AG04449 (cell line): ENCODE measurements around the gene ADAT3.

Experiments
- CTCF ChIA-PET: fragments of 350-600 bp; formaldehyde crosslinking; extraction: SDS; loops from one replicate; lab custom pipeline; 2021; ENCODE audit warnings: antibody characterized with exemption; lab: Yijun Ruan, JAX
- POLR2A ChIA-PET: fragments of 400-600, 350-600 bp; formaldehyde crosslinking; extraction: SDS; loops from one replicate; lab custom pipeline; 2020; ENCODE audit warnings: antibody characterized with exemption, inconsistent platforms; lab: Yijun Ruan, JAX
- DNase-seq: peaks from one replicate; pipeline ENCODE4 v3.0.0-alpha.2; 2010; ENCODE audit warnings: low read depth, low spot score
- H3K4me3 ChIP-seq: 2 replicates; pipeline ENCODE4 v1.5.1; 2011; ENCODE audit warnings: low read depth, mild to moderate bottlenecking, control low read depth, low read length
- CTCF ChIP-seq: IDR thresholded peaks from one replicate; pipeline ENCODE4 v1.5.1; 2011; ENCODE audit warnings: mild to moderate bottlenecking, moderate library complexity, low read length, control low read depth, inconsistent platforms; ENCODE audit not compliant: insufficient read depth; ENCODE audit errors: missing control alignments

Gene ADAT3

DNA sequence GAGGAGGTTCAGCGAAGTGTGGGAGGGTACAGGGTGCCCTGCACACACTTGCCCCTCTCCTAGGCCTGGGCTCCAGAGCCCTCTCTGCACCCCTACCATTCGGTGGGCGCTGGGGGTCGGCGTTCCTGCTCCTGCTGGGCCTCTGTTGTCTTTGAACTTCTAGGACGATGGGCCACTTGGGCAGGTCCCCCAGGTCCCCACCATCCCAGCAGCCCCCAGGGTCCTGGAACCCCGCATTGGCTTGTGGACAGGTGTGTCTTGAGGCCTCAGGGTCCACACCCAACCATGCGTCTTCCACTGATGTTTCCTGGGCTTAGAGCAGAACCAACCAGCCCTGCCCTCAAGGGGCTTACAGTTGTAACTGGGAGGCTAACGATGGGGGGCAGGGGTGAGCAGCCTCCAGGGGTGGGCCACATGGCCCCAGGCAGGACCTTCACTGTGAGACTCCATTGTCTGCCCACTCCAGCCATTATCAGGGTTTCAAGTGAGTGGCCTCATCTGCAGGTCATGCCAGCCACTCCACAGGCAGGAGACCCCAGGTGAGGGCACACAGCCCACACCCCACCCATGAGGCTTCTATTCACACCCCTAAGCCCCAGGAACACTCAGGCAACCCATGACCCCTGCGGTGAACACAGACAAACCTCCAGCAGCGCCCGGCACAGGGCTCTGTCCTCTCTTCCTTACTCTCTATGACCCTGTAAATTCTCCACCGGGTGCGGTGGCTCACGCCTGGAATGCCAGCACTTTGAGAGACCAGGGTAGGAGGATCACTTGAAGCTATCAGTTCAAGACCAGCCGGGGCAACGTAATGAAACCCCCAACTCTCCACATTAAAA, 39.8 kb upstream of the ADAT3 start:
- POLR2A ChIA-PET: interaction anchor here (1.2 kb wide), 1 partner anchor 10 kb away, joined by 8 read pairs; no protein-coding TSS in a partner anchor
- no peak for DNase-seq
- no peak for TF ChIP-seq CTCF
- CTCF ChIA-PET: interaction anchor here (0.8 to 3.2 kb wide), 11 partner anchors 8 to 65 kb away, joined by 3 to 16 read pairs (median 4); no protein-coding TSS in a partner anchor
- peak overlapping the region; percentile 73 for H3K4me3 ChIP-seq

GRCh38 chr19:1866693-1867348, 38.4 kb upstream of the ADAT3 start:
- no peak overlapping the region for H3K4me3 ChIP-seq
- TF ChIP-seq CTCF: no peak
- POLR2A ChIA-PET: no interaction called here
- CTCF ChIA-PET: interaction anchor here (0.6 to 3.2 kb wide), 5 partner anchors 8 to 54 kb away, joined by 3 to 16 read pairs (median 4); no protein-coding TSS in a partner anchor
- no peak for DNase-seq

- DNase-seq: no peak
- TF ChIP-seq CTCF: no peak
- no peak overlapping the region for H3K4me3 ChIP-seq
- CTCF ChIA-PET: interaction anchor here (1.9 kb wide), 1 partner anchor 18 kb away, joined by 6 read pairs; no protein-coding TSS in a partner anchor
- POLR2A ChIA-PET: no interaction called here
Observed at GRCh38 chr19:1867349-1867724, 37.9 kb upstream of the ADAT3 start.

GRCh38 chr19:1868971-1869370, 36.2 kb upstream of the ADAT3 start:
- no peak for DNase-seq
- no peak for TF ChIP-seq CTCF
- POLR2A ChIA-PET: no interaction called here
- no peak overlapping the region for H3K4me3 ChIP-seq
- CTCF ChIA-PET: interaction anchor here (1.0 to 1.3 kb wide), 2 partner anchors 14 to 16 kb away, joined by 3 to 4 read pairs; no protein-coding TSS in a partner anchor

DNA sequence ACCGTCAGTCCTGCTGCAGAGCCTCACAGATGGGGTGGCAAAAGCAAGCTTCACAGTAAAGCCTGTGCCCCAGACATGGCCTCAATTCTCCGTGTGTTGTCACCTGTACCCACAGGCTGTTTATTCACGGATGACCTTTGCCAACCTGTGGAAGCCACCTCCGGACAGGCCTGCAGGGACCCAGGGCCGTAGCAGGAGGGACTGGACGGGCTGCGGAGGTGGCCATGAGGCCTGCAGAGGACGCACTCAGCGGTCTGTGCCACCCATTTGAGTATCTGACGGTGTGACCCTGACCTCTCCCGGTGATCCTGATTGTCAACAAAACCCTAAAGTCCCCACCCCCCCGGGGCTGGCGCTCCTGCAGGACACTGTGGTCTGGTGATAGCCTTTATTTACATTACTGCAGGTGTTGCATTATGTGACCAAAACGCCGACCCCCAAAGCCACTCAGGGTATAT, 34.0 kb upstream of the ADAT3 start:
- POLR2A ChIA-PET: no interaction called here
- CTCF ChIA-PET: no interaction called here

More for the DNA sequence above, 34.0 kb upstream of the ADAT3 start:
- no peak for DNase-seq
- no peak overlapping the region for H3K4me3 ChIP-seq
- TF ChIP-seq CTCF: no peak
